HG03521 (cell line): Measurements from ENCODE around the gene ROR2.

Experiments
- ATAC-seq: cut with Tn5 transposase; IDR thresholded peaks from one replicate; pipeline ENCODE4 v1.9.1; 2021; ENCODE audit warnings: mild to moderate bottlenecking, moderate library complexity; ENCODE audit not compliant: unreplicated experiment

The ROR2 gene

GRCh38 chr9:91824151-91824550, 125.9 kb downstream of the ROR2 start:
- ATAC-seq, result no peak

GRCh38 chr9:91820949-91821880, 128.8 kb downstream of the ROR2 start:
- ATAC-seq, result no peak

- ATAC-seq, result no peak
These were observed 129.8 kb downstream of the ROR2 start for GRCh38 chr9:91820126-91820750.

GRCh38 chr9:91818647-91819403, 131.2 kb downstream of the ROR2 start:
- ATAC-seq, result no peak

- ATAC-seq, result no peak
These were observed 131.8 kb downstream of the ROR2 start for GRCh38 chr9:91818225-91818585.

GRCh38 chr9:91817493-91818224, 132.4 kb downstream of the ROR2 start:
- no peak for ATAC-seq

GRCh38 chr9:91817106-91817492, 132.9 kb downstream of the ROR2 start:
- no peak for ATAC-seq

- ATAC-seq, result no peak
These were observed 133.7 kb downstream of the ROR2 start for GRCh38 chr9:91816356-91816755.

GRCh38 chr9:91815896-91816295, 134.1 kb downstream of the ROR2 start:
- ATAC-seq, result no peak

- ATAC-seq, result no peak
These were observed 135.3 kb downstream of the ROR2 start for GRCh38 chr9:91814753-91815152.

- no peak for ATAC-seq
These were observed 135.8 kb downstream of the ROR2 start for GRCh38 chr9:91814201-91814600.

GRCh38 chr9:91813176-91813795, 136.7 kb downstream of the ROR2 start:
- no peak for ATAC-seq

- ATAC-seq, result no peak
These were observed 137.8 kb downstream of the ROR2 start for GRCh38 chr9:91812191-91812590.

GRCh38 chr9:91811024-91811909, 138.8 kb downstream of the ROR2 start:
- no peak for ATAC-seq

- ATAC-seq, result no peak
These were observed 139.6 kb downstream of the ROR2 start for GRCh38 chr9:91810286-91810905.

GRCh38 chr9:91809581-91810285, 140.3 kb downstream of the ROR2 start:
- no peak for ATAC-seq

GRCh38 chr9:91807643-91808246, 142.3 kb downstream of the ROR2 start:
- ATAC-seq, result no peak

GRCh38 chr9:91805031-91805430, 145.0 kb downstream of the ROR2 start:
- ATAC-seq, result no peak
